GM12878 (cell line): ENCODE measurements around the gene AP4B1. TPM values are rescaled to one million over a fixed set of nuclear protein-coding genes. Genes with fewer than 3 reads are reported as not detected.

Experiments used
- CEBPZ ChIP-seq: fragments of 150-350 bp; IDR thresholded peaks from 2 replicates; pipeline ENCODE4 v1.6.1; 2016; ENCODE audit warnings: low read depth, low read length
- HDAC6 ChIP-seq: fragments of 200-600 bp; sonication (generic); IDR thresholded peaks from one replicate; pipeline ENCODE4 v1.8.0; 2017; ENCODE audit warnings: antibody characterized with exemption; ENCODE audit not compliant: unreplicated experiment
- ZBTB11 ChIP-seq: fragments of 450-650 bp; formaldehyde crosslinking; IDR thresholded peaks from 2 replicates; pipeline ENCODE4 v1.5.0; 2022; ENCODE audit warnings: mild to moderate bottlenecking, missing genetic modification characterization
- polyA plus RNA-seq, 11 experiments: library from polyadenylated mRNA; depleted of rRNA in 4 of 11; unstranded in 6 of 11; stranded (reverse) in 5 of 11; fragments of >200 nt; fragmentation: Nextera tagmentation in 4 of 11; fragmentation: Illumina TruSeq in 1 of 11; extraction: Ambion mirVana in 4 of 11; extraction: Trizol in 1 of 11; gene quantifications; 1 replicate in 1 of 11; 2 replicates in 10 of 11; pipeline versions ENCODE4 v1.2.1 to v1.2.3, GENCODE V29; 2011 to 2016; ENCODE audit warnings: inconsistent platforms in 2 of 11, missing spikeins in 2 of 11, low read depth in 1 of 11
- total RNA-seq, 4 experiments: library from RNA; depleted of rRNA in 3 of 4; stranded (reverse); fragments of >200 nt in 3 of 4; fragmentation: Illumina TruSeq in 1 of 4; extraction: Trizol in 1 of 4; gene quantifications; 2 replicates each; pipeline versions ENCODE4 v1.2.1 to v1.2.3, GENCODE V29; 2013 to 2021
- TF ChIP-seq, protein P1 (sequence below): fragments of 450-650 bp; IDR thresholded peaks from 2 replicates; pipeline ENCODE4 v1.6.1; 2017; ENCODE audit warnings: mild to moderate bottlenecking, moderate library complexity
- TF ChIP-seq, protein P2 (sequence below): IDR thresholded peaks from 2 replicates; pipeline ENCODE4 v1.6.1; 2011; ENCODE audit warnings: borderline replicate concordance, low read depth, mild to moderate bottlenecking, moderate library complexity, mixed read lengths, low read length; ENCODE audit not compliant: insufficient read depth; ENCODE audit errors: extremely low read length

The AP4B1 gene
- total and polyA plus RNA-seq, 10 of the 15 experiments (the other 5 are each of a cell fraction or from before 2014, with no cell fraction given), result 27.2 to 61.0 (median 33.0) TPM

- TF ChIP-seq ZBTB11, result no peak
- TF ChIP-seq CEBPZ, result no peak
- no peak for TF ChIP-seq HDAC6
- TF ChIP-seq, protein P1, sequence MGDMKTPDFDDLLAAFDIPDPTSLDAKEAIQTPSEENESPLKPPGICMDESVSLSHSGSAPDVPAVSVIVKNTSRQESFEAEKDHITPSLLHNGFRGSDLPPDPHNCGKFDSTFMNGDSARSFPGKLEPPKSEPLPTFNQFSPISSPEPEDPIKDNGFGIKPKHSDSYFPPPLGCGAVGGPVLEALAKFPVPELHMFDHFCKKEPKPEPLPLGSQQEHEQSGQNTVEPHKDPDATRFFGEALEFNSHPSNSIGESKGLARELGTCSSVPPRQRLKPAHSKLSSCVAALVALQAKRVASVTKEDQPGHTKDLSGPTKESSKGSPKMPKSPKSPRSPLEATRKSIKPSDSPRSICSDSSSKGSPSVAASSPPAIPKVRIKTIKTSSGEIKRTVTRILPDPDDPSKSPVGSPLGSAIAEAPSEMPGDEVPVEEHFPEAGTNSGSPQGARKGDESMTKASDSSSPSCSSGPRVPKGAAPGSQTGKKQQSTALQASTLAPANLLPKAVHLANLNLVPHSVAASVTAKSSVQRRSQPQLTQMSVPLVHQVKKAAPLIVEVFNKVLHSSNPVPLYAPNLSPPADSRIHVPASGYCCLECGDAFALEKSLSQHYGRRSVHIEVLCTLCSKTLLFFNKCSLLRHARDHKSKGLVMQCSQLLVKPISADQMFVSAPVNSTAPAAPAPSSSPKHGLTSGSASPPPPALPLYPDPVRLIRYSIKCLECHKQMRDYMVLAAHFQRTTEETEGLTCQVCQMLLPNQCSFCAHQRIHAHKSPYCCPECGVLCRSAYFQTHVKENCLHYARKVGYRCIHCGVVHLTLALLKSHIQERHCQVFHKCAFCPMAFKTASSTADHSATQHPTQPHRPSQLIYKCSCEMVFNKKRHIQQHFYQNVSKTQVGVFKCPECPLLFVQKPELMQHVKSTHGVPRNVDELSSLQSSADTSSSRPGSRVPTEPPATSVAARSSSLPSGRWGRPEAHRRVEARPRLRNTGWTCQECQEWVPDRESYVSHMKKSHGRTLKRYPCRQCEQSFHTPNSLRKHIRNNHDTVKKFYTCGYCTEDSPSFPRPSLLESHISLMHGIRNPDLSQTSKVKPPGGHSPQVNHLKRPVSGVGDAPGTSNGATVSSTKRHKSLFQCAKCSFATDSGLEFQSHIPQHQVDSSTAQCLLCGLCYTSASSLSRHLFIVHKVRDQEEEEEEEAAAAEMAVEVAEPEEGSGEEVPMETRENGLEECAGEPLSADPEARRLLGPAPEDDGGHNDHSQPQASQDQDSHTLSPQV, result no peak
- TF ChIP-seq, protein P2, sequence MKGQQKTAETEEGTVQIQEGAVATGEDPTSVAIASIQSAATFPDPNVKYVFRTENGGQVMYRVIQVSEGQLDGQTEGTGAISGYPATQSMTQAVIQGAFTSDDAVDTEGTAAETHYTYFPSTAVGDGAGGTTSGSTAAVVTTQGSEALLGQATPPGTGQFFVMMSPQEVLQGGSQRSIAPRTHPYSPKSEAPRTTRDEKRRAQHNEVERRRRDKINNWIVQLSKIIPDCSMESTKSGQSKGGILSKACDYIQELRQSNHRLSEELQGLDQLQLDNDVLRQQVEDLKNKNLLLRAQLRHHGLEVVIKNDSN, result no peak
Observed at GRCh38 chr1:113940365-113941244, 36.0 kb upstream of the AP4B1 start (continued).
